HL-60/S4 treated with phorbol 12-myristate 13-acetate at 8.2 ng/mL for 4 days and 3 days (cell line): Measurements from ENCODE around the gene RAMP1.

Source experiments
- in situ Hi-C: fragments of 300-500 bp; cut with MboI; formaldehyde crosslinking; loops from 2 replicates; pipeline ENCODE4 v1.15.0; 2022; ENCODE audit warnings: low sequenced_read_pairs

Gene RAMP1

DNA sequence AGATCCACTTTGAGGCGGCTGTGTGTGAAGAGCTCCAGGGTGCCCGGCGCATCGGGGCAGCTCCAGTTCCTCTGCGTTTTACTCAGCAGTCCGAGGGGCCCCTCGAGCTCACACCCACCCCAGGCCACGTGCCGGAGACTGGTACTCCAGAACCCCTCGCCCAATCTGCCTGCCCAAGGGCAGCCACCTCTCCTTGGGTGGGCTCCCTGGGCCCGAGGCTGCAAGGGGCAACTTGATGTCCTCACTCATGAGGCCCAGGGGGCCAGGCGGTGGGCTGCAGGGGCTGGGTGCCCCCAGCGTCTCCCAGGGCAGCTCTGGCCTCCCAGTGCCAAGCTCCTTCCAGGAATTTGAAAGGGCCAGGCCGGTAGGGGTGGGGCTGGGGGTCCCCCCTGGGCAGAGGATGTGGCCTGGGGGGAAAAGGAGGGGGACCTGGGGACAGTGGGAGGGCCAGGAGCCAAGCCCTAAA lies 16.7 kb downstream of the RAMP1 start:
- in situ Hi-C loops: no loop called here

DNA sequence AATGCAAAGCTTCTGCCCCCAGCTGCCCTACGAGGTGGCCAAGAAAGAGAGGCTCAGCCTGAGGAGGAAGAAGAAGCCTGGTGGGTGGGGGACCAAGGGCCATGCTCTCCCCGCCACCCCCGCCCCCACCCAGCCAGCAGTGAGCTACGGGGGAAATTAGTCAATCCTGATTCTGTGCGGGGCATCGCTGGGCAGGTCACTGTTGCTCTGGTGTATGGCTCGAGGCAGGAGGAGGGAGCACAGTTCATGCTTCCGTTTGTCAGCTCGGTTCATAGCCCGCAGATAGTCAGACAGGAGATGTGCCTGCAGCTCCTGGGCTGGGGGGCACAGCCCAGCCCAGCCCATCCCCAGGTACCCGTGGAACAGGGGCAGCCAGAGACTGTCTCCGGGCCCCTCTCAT lies 17.1 kb downstream of the RAMP1 start:
- in situ Hi-C loops: no loop called here

DNA sequence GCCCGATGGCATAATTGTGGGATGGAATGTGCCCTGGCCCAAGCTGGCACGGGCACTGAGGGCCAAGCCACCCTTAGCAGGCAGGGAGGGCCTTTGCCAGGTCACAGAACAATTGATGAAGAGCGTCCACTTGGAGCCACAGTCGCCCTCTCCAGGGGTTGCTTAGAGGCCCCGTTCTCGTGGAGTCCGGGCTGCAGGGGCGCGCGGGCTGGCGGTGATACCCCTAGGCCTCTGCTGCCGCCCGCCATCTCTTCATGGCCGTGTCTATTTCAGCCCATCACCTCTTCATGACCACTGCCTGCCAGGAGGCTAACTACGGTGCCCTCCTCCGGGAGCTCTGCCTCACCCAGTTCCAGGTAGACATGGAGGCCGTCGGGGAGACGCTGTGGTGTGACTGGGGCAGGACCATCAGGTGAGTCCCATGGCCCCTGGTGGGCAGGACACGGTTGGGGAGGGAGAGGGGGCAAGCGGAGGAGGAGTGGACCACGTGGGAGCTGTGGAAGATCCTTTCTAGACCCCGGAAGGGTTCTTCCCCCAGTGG lies 17.6 kb downstream of the RAMP1 start:
- in situ Hi-C loops: no loop called here

DNA sequence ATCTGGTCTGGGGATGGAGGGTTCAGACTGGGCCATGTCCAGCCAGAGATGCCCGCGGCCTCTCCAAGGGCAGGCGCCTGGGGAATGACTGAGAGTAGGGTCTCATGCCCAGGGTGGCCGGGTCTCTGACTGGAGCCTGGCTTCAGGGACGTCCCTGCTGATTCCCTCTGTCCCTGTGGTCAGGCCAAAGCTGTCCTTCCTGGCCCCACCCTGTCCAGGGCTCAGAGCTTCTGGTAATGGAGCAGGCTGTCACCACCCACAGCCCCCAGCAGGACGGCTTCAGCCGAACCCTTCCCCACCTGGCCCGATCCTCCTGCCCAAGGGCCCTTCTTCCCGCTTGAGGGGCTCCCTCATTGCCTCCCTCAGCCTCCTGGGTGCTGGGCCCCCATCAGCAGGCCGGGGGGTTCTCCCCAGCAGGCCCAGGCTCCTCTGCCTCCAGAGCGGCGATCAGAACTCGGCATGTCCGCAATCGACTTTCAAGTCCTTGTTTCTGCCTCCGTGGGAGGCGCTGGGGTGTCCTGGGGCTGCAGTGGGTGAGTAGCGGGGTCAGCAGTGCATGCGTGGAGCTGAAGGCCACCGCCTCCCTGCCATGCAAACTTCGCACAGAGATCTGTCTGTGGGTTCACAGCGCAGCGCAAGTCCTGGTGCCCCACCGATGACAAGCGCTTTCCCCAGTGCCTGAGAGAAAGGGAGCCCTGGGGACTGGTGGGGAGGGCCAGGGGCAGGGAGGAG lies 18.3 kb downstream of the RAMP1 start:
- in situ Hi-C loops: no loop called here

DNA sequence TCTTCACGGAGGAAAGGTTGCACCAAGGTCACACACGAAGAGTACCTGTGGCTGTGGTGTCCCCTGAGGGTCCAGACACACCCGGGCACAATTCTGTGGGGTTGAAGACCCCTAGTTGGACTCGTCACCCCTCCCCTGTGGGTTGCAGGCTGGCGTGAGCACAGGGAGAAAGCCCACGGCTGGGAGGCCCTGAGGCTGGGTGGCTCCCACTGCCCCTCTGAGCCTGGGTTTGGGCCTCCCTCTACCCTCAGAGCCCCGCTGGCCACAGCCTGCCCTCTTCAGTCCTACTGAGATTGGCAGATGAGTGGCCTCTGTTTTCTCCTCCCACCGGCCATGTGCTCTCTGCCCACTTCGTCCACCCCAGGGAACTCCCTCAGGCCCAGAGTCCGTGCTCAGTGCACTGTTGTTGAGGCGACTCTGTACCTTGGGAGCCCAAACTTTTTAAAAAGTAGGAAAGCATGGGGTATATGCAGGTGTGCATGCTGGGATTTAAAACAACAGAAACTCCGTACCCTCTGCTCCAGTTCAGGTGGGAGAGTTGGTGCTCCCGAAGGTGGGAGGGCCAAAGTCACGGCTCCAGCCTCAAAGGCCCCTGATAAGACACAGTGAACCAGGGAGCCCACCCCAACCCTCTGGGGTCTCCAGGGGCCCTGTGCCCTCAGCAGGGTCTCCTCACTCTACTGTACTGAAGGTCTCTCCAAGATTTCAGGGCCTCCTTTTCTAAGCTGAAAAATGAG lies 19.1 kb downstream of the RAMP1 start:
- in situ Hi-C loops: no loop called here

DNA sequence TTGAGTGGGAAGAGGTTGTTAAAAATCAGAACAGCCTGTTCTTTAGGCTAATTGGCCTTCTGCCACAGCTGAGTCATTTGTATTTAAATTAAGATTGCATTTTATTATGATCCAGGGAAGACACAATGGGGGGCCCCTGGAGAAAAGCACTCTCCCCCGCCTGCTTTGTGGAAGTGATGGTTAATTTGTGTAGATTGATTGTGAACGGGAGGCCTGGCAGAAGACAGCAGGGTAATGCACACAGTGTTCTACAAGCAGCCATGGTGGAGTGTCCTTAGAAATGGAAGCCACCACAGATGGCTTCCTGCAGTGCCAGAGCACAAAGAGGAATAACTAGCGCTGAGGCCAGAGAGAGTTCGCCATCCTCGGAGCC lies 19.6 kb downstream of the RAMP1 start:
- in situ Hi-C loops: no loop called here

DNA sequence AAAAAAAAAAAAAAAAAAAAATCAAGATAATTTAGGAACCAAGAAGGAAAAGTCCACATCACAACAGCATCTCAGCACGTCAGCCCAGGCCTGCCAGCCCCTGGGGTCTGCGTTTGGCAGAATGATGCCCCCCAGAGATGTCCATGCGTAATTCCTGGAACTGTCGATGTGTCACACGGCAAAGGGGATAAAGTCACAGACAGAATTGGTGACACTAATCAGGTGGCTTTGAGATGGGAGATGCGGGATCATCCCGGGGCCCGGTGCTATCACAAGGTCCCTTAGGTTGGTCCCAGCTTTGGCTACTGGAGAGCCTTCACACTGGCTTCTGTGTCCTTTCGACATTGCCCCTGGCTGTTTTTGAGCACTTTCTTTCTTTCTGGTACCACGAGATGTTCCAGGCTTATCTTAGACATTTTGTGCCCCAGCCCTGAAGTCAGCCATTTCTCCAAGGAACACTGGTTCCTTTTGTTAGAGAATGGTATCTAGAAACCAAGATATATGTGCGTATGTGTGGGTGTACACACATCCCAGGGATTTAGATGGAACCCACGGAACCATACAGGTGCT lies 20.7 kb downstream of the RAMP1 start:
- in situ Hi-C loops: no loop called here

DNA sequence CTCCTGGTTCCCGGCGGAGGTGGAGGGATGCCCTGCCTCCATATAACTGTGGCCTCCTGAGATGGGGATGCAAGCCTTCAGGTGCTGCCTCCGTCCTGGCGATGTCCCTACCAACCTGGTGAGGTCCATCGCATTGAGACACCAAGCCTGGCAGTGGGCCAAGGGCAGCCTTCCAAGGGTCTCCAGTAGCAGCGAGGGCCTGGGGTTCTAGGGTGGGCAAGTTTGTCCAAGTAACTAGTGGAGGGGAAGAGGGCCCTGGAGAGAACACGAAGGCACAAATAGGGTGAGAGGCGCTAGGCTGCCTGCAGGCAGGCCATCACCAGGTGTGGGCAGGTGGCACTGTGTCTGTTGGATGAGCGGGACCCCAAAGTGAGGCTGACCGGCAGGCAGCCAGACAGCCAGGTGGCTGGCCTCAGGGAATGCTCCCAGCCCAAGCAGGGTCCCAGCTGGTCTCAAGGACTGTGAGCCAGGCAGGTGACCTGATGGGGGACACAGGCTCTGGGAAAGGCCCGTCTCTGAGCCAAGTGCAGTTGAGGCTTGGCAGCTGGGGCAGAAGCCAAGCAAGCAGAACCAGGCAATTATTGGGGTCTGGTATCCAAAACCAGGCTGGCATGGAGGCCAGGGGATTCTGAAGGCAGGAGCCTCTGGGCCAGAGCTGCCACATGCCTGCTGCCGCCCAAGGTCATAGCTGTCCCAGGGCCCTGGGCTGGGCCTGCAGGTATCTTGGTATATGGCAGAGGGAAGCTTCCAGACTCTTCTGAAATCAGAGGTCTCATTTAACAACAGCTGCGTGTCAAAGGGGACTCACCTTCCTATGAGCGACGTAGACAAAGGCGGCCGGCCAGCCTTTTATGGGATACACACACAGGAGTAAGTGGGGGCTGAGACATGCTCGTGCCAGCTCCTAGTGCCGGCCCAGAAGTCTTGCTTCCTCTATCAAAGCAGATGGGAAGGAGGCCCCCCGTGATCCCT lies 23.4 kb downstream of the RAMP1 start:
- in situ Hi-C loops: no loop called here

DNA sequence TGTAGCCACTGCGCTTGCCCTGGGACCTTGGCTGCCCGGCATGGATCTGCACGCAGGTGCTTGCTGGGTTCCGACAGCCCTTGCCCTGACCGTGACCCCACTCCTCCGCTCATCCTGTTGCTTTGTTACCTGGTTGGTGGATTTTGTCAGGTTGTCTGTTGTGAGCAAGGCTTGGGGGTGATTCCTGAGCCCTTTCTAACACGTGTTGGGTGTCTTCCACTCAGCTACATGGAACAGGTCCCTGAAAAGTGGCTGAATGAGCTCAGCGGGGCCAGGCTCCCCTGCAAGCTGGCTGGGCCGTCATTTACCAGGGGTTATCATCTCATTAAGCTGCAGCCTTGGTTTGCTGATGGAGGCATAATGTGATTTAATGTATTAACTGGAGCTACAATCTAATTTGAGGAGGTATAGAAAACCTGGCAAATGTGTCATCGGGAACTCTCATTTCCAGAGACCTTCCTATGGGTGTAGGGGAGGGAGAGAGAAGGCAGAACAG lies 24.6 kb downstream of the RAMP1 start:
- in situ Hi-C loops: no loop called here

DNA sequence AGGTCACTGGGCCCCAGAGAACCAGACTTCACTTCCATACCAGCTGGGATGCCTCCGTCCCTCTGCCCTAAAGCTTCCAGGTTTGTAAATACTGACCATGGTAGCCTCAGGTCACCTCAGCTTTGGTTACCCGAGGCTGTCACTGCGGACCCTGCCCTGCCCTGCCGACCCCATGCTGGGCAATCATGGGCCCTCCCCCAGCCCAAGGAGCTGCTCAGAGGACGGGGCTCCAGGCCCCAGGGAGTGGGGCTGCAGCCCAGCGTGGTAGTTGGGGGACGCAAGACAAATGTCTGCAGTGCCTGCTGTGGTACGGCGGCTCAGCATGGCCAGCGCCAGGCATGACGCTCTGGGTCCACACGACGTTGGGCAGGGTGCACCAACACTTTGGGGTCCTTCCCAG lies 25.3 kb downstream of the RAMP1 start:
- in situ Hi-C loops: no loop called here

DNA sequence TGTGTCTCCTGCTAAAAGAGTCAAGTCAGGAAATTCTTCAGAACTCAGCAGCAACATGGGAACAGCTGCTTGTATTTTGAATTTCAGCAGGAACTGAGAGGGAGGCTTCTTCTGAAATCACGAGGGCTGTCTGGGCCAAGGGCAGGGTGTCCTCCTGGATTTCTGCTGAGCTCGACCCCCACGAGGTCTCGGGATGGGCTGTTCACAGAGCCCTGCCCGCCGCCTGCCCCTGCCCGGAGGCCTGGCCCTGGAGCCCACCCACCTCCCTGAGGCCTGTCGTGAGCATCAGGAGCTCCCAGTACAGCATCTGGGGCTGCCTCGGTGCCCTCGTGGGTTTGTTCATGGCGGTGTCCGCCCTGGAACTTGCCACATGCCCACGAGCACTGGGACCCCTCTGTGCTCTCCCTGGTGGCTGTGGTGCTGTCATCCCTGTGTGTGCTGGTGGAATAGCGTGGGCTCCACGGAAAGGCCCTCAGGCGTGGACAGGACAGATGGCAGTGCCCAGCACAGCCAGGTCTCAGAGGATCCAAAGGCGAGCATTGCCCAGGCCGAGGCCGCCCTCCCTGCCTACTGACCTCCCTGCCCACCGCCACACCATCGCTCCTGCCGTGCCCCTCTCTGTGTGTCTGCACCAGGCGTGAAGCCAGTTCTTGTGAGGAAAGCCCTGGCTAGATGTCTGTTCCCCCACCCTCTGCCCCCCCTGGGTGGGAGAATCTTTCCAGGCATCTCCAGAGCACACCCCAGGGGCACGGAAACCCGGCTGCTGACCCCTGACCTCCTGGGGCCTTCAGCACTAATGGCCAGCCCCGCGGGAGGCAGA lies 25.9 kb downstream of the RAMP1 start:
- in situ Hi-C loops: no loop called here

DNA sequence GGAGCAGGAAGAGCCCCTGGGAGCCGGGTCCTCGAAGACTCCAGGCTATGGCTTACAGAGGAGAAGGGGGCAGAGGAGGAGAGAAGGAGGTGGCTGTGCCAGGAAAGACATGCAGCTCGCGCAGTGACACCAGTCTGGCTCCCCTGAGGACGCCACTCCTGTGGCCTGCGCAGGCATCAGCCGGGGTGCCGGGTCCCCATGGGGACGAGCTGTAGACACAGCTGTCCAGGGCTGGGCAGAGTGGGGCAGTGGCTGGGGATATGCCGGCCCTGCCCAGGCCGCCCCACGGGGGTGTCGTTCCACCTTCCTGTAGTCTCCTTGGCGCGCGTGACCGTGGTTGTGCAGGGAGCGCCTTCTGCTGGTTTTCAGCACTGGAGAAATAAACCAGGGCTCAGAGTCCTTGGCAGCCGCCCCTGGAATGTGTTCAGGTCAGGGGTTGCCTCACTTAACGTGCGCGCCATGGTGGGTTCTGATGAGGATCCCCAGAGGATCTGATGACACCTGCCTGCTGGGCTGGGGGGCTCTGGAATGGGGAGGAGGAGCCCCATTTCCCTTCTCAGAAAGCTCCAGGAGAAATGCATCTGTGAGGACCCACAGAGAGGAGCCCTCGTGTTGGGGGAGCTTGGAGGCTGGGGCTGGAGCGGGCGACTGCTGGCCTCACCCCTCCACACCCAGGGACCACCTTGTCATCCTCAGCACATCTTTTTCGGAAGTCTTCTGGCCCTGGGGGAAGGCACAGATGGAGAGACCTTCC lies 26.7 kb downstream of the RAMP1 start:
- in situ Hi-C loops: no loop called here

DNA sequence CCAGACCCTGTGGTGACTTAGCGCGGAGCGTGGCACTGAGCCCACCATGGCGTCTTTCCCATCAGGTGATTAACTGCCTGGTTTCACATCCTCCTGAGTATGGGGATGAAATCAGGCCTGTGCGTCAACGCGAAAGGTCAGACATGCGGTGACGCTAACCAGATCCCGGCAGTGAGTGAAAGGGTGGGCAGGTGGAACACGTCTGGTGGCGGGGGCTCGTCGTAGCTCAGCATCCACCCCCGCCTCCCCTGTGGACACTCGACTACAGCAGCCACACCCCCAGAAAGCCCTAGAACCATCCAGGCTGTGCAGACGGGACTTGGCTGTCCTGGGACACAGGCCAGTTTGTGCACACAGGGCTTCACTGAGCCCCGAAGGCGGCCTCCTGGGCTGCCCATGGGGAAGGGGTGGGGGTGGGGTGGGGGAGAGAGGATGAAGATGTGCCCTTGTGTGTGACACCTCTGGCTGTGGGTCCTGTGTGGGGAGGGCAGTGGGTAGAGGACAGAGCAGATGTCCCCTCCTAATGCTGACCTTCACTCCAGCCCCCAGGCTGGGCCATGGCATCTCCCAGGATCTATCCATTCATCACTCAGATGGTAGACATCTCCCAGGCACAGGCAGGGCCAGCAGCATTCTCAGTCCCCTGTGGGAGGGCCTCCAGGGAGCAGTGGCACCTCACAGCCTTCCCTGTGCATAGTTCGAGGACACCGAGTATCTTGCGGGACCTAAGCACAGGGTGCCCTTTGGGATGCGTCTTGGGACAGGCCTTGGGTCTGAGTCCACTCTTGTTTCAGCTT lies 27.5 kb downstream of the RAMP1 start:
- in situ Hi-C loops: no loop called here

DNA sequence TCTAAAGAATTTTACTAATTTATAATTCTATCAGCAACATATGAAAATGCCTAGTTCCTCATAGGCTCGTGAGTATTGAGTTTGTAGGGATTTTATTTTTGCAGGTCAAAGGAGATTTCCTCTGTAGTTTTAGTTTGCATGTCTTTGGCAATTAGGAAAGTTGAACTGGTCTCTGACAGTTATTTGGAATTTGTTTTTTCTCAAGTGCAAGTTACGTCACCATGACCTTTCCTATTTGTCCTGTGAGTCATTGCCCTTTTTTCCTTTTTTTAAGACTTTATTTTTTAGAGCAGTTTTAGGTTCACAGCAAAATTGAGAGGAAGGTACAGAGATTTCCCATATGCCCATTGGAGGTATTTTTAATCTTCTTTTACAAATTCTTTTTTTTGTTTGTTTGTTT lies 29.0 kb downstream of the RAMP1 start:
- in situ Hi-C loops: no loop called here

DNA sequence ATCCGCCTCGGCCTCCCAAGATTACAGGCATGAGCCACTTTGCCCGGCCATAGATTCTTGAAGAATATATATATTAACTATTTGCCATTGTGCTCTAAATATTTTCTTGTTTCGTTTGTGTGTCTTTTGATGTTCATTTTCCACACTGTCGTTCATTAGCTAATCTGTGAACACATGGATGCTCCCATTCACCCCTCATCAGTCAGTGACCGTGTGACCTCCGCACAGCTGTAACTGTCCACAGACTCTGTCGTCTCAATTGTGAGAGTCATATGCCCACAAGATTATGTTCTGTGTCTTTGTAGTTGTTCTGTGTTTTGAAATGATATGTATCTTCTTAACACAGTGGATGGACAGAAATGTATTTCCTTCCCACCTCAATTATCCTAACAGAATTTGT lies 29.6 kb downstream of the RAMP1 start:
- in situ Hi-C loops: no loop called here

DNA sequence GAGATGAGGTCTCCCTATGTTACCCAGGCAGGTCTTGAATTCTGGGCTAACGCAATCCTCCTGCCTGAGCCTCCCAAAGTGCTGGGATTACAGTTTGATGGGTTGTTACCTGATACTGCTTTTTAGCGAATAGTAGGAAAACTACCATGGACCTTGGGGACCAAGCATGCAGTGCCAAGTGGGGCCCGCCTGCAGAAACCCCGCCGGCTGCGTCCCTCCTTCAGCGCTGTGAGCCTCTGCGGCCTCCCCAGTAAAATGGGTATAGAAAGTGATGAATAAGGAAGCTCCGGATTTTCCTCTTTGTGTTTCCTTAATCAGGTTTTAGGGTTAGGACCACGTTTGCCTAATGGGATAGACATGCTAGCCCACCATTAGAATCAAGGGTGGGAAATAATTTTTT lies 30.4 kb downstream of the RAMP1 start:
- in situ Hi-C loops: no loop called here

DNA sequence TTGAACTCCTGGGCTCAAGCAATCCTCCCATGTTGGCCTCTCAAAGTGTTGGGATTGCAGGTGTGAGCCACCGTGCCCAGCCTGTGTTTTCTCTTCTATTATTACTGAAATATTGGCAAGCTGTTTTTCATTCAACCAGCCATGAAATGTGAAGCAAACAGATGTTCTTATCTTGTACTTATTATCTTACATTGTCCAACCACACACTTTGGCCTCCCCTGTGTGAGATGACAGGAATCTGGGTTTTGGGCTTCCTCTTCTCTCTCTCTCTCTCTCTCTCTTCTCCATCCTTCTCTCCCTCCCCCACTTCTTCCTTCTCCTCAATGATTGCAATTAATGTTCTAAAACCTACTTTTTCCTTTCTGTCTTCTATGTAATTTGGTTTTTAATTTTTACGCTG lies 33.1 kb downstream of the RAMP1 start:
- in situ Hi-C loops: no loop called here

DNA sequence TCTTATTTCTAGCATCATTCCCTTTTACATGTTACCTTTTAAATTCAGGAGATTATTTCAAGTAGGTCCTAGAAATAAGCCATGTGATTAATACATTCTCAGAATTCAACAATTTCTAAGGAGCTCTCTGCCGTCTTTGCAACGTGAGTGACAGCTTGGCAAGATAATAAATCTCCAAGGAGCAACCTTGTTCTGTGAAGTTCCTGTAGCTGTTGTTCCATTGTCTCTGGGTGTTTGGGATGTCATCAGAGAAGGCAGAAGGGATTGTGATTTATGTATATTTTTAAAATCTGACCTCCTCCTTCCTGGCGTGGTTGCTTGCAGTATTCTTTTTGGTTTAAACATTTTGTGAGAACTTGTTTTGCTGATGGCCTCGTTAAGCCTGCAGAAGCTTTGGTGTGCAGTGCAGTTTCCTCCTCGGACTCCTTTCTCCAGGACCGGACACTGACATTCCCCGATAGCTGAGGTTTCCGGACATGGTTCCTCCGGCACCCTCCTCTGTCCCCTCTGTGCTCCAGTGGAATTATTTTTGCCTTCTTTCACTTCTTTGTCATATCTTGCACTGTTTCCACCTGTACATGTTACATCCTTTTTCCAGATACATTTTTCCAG lies 33.7 kb downstream of the RAMP1 start:
- in situ Hi-C loops: no loop called here
